ENCODE data around the gene HTR2B.

GRCh38 chr2:231126123-231126522 lies 1.3 kb upstream of the HTR2B start:
- no peak for TF ChIP-seq POLR2A (IDR thresholded peaks at IDR 0.05; ENCODE audit: extremely low read depth, insufficient read length)
- no peak for TF ChIP-seq CTCF (IDR thresholded peaks at IDR 0.05; ENCODE audit: low read depth, low read length)
- TF ChIP-seq MAX (IDR thresholded peaks at IDR 0.05; ENCODE audit: low read depth, low read length) = no peak
- no peak for TF ChIP-seq MYC (IDR thresholded peaks at IDR 0.05; ENCODE audit: low read depth, low read length)

Measured in NB4 (cell line).